Measurements from ENCODE around the gene OOSP2. TPM values are rescaled to one million over a fixed set of nuclear protein-coding genes. Genes with fewer than 3 reads are reported as not detected.

Gene OOSP2, protein sequence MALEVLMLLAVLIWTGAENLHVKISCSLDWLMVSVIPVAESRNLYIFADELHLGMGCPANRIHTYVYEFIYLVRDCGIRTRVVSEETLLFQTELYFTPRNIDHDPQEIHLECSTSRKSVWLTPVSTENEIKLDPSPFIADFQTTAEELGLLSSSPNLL
- not detected for total RNA-seq
- not detected for polyA plus RNA-seq

DNA sequence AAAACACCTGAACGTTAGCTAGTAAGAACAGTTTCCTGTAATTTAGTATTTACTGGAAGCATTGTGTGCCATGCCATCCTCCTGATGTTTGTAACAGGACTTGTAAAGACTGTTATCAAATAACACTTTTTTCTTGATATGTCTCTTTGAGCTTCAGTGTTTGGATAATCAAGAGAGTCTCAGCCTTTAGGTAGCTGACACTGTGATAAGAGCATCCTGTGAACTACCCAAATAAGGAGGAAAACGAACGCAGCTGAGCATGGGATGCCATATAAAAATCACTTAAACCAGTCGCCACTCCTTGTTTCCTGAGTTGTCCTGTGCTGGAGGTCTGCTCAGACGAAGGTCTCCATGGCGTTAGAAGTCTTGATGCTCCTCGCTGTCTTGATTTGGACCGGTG lies at the start of gene OOSP2:
Gene OOSP2, plus strand, starts transcription at position 301 of the 400 bp plus-strand sequence. Its CDS starts 51 bp downstream, at position 352.
- DNase-seq, result no peak
- no peak within 1 kb of the TSS for H3K27ac ChIP-seq
- H3K4me3 ChIP-seq, result no peak within 1 kb of the TSS
- no peaks in the 10 kb centered on the region for H3K36me3 ChIP-seq
- intact Hi-C loops (cut with DNase I), result no loop called here
- 92% methylated on average over 8 of the region's 8 CpGs for WGBS, 2 donors
- TF ChIP-seq EP300 (IDR thresholded peaks at IDR 0.05) (no peak), POLR2AphosphoS5 (IDR thresholded peaks at IDR 0.05) (no peak), POLR2A (IDR thresholded peaks at IDR 0.05) (no peak)
- TF ChIP-seq, protein P1, sequence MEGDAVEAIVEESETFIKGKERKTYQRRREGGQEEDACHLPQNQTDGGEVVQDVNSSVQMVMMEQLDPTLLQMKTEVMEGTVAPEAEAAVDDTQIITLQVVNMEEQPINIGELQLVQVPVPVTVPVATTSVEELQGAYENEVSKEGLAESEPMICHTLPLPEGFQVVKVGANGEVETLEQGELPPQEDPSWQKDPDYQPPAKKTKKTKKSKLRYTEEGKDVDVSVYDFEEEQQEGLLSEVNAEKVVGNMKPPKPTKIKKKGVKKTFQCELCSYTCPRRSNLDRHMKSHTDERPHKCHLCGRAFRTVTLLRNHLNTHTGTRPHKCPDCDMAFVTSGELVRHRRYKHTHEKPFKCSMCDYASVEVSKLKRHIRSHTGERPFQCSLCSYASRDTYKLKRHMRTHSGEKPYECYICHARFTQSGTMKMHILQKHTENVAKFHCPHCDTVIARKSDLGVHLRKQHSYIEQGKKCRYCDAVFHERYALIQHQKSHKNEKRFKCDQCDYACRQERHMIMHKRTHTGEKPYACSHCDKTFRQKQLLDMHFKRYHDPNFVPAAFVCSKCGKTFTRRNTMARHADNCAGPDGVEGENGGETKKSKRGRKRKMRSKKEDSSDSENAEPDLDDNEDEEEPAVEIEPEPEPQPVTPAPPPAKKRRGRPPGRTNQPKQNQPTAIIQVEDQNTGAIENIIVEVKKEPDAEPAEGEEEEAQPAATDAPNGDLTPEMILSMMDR (IDR thresholded peaks at IDR 0.05), result no peak
- no peaks in the 10 kb centered on the region for H3K4me1 ChIP-seq
- H3K9me3 ChIP-seq, result no peaks in the 10 kb centered on the region
- no peaks in the 10 kb centered on the region for H3K27me3 ChIP-seq

DNA sequence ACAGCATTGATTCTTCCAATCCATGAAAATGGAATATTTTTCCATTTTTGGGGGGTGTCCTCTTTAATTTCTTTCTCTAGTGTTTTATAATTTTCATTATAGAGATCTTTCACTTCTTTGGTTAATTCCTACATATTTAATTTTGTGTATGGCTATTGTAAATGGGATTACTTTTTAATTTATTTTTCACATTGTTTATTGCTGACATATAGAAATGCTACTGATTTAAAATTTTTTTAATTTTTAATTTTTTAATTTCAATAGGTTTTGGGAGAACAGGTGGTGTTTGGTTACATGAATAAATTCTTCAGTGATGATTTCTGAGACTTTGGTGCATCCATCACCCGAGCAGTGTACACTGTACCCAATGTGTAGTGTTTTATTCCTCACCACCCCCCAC lies 49.8 kb upstream of the OOSP2 start:
- H3K27me3 ChIP-seq, result no peaks in the 10 kb centered on the region
- TF ChIP-seq, protein P1 (IDR thresholded peaks at IDR 0.05), result no peak
- TF ChIP-seq POLR2A (IDR thresholded peaks at IDR 0.05) (no peak), POLR2AphosphoS5 (IDR thresholded peaks at IDR 0.05) (no peak), EP300 (IDR thresholded peaks at IDR 0.05) (no peak)
- no peak overlapping the region for H3K4me3 ChIP-seq
- intact Hi-C loops (cut with DNase I), result no loop called here
- H3K4me1 ChIP-seq, result no peaks in the 10 kb centered on the region
- H3K36me3 ChIP-seq, result no peaks in the 10 kb centered on the region
- H3K9me3 ChIP-seq, result no peaks in the 10 kb centered on the region
- DNase-seq, result no peak
- WGBS, 2 donors, result 80 to 88% methylated on average over 1 of the region's 1 CpG
- no peak overlapping the region for H3K27ac ChIP-seq

DNA sequence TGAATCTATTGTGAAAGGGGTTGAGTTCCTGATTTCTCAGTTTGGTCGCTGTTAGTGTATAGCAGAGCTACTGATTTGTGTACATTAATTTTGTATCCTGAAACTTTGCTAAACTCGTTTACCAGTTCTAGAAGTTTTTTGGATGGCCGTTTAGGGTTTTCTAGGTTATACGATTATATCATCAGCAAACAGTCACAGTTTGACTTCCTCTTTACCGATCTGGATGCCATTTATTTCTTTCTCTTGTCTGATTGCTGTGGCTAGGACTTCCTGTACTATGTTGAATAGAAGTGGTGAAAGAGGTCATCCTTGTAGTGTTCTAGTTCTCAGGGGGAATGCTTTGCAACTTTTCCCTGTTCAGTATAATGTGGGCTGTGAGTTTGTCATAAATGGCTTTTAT lies 47.8 kb upstream of the OOSP2 start:
- Histone ChIP-seq H3K4me3 (no peak overlapping the region), H3K9me3 (no peaks in the 10 kb centered on the region), H3K27ac (no peak overlapping the region), H3K27me3 (no peaks in the 10 kb centered on the region), H3K4me1 (no peaks in the 10 kb centered on the region), H3K36me3 (no peaks in the 10 kb centered on the region)
- intact Hi-C loops (cut with DNase I), result no loop called here
- TF ChIP-seq POLR2AphosphoS5 (IDR thresholded peaks at IDR 0.05), result no peak
- TF ChIP-seq, protein P1 (IDR thresholded peaks at IDR 0.05), result no peak
- TF ChIP-seq POLR2A (IDR thresholded peaks at IDR 0.05), result no peak
- no peak for TF ChIP-seq EP300 (IDR thresholded peaks at IDR 0.05)
- 54 to 70% methylated on average over 5 of the region's 5 CpGs for WGBS, 2 donors
- DNase-seq, result no peak

DNA sequence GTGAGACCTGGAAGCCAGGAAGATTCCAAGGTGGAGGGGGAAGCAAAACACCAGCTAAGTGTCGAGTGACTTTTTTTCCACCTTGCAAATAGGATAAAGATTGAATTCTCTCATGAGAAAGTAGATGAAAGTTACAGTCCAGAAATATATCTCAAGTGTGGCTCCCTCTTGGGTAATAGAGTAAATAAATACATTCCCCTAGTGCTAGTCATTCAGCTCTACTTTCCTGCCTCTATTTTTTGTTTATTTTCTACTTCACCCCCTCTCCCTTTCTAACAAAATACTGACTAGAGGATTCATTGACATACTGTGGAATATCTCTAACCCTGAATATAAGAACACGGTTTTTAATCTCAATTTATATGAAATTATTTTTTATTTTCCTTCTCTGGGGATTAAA lies 42.4 kb upstream of the OOSP2 start:
- WGBS, 2 donors, result 84 to 89% methylated on average over 2 of the region's 2 CpGs
- Histone ChIP-seq H3K36me3 (no peaks in the 10 kb centered on the region), H3K27me3 (no peaks in the 10 kb centered on the region), H3K9me3 (no peaks in the 10 kb centered on the region), H3K4me3 (no peak overlapping the region), H3K27ac (no peak overlapping the region), H3K4me1 (no peaks in the 10 kb centered on the region)
- no peak for TF ChIP-seq POLR2A (IDR thresholded peaks at IDR 0.05)
- TF ChIP-seq, protein P1 (IDR thresholded peaks at IDR 0.05), result no peak
- no peak for TF ChIP-seq POLR2AphosphoS5 (IDR thresholded peaks at IDR 0.05)
- TF ChIP-seq EP300 (IDR thresholded peaks at IDR 0.05), result no peak
- DNase-seq, result no peak
- intact Hi-C loops (cut with DNase I), result no loop called here

DNA sequence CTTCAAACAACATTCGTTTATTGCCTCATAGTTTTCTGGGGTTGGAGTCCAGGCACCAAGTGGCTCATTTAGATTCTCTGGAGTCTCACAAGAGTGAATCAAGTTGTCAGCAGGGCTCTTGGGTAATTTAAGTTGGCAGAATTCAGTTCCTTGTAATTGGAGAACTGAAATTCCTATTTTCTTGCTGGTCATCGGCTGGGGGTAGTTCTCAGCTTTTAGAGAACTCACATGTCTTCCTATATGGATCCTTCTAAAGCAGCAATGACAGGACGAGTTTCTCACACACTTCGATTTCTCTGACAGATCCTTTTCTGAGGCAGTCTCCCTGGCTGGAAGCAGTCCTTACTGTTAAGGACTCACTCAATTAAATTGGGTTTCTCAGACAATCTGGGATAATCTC lies 40.5 kb upstream of the OOSP2 start:
- Histone ChIP-seq H3K36me3 (no peaks in the 10 kb centered on the region), H3K9me3 (no peaks in the 10 kb centered on the region), H3K4me3 (no peak overlapping the region), H3K27ac (no peak overlapping the region), H3K27me3 (no peaks in the 10 kb centered on the region), H3K4me1 (no peaks in the 10 kb centered on the region)
- no peak for DNase-seq
- TF ChIP-seq, protein P1 (IDR thresholded peaks at IDR 0.05), result no peak
- TF ChIP-seq POLR2AphosphoS5 (IDR thresholded peaks at IDR 0.05), result no peak
- TF ChIP-seq EP300 (IDR thresholded peaks at IDR 0.05), result no peak
- no peak for TF ChIP-seq POLR2A (IDR thresholded peaks at IDR 0.05)
- intact Hi-C loops (cut with DNase I), result no loop called here
- 73 to 88% methylated on average over 4 of the region's 4 CpGs for WGBS, 2 donors

Measured in sigmoid colon (tissue), 7 donors.